ENCODE measurements around the gene KRT36. TPM values are rescaled to one million over a fixed set of nuclear protein-coding genes. Genes with fewer than 3 reads are reported as not detected.

KRT36 gene
- total and polyA plus RNA-seq, 2 of the 8 experiments (the other 6 are each of a cell fraction or from before 2014, with no cell fraction given): not detected

- TF ChIP-seq EGR1 (IDR thresholded peaks at IDR 0.05; ENCODE audit: borderline replicate concordance, low read depth, low read length) (no peak), USF2 (IDR thresholded peaks at IDR 0.05; ENCODE audit: low read length) (no peak), TBP (IDR thresholded peaks at IDR 0.05; ENCODE audit: low read depth, low read length) (no peak), CHD2 (IDR thresholded peaks at IDR 0.05; ENCODE audit: low read length) (no peak)
Observed at GRCh38 chr17:41457676-41458075, 32.0 kb downstream of the KRT36 start (continued).
